ENCODE data around the gene ANKRD12.
"Not testable (repeated sequence)": the region's sequence is repeated elsewhere in the genome, so short reads cannot be mapped to it uniquely, and the experiment has no call there.

ANKRD12 gene

GRCh38 chr18:9140984-9141383, 4.4 kb downstream of the ANKRD12 start:
- DNase-seq (ENCODE audit: low read depth in 2 of 2), result no peak

- DNase-seq (ENCODE audit: low read depth in 2 of 2), result no peak
Measured at GRCh38 chr18:9146224-9146623, 9.6 kb downstream of the ANKRD12 start.

GRCh38 chr18:9147440-9148202, 11.0 kb downstream of the ANKRD12 start:
- DNase-seq (ENCODE audit: low read depth in 2 of 2), result no peak

GRCh38 chr18:9148203-9148552, 11.6 kb downstream of the ANKRD12 start:
- no peak for DNase-seq (ENCODE audit: low read depth in 2 of 2)

- DNase-seq (ENCODE audit: low read depth in 2 of 2), result no peak
Measured at GRCh38 chr18:9150121-9150520, 13.5 kb downstream of the ANKRD12 start.

GRCh38 chr18:9153256-9153655, 16.7 kb downstream of the ANKRD12 start:
- DNase-seq (ENCODE audit: low read depth in 2 of 2), result no peak

- DNase-seq (ENCODE audit: low read depth in 2 of 2), result no peak
Measured at GRCh38 chr18:9156604-9157249, 20.1 kb downstream of the ANKRD12 start.

GRCh38 chr18:9157806-9158205, 21.2 kb downstream of the ANKRD12 start:
- DNase-seq (ENCODE audit: low read depth in 2 of 2), result no peak

GRCh38 chr18:9160014-9160413, 23.4 kb downstream of the ANKRD12 start:
- DNase-seq (ENCODE audit: low read depth in 2 of 2), result no peak

GRCh38 chr18:9162663-9163062, 26.1 kb downstream of the ANKRD12 start:
- DNase-seq (ENCODE audit: low read depth in 2 of 2), result not testable (repeated sequence)

- DNase-seq (ENCODE audit: low read depth in 2 of 2), result not testable (repeated sequence)
Measured at GRCh38 chr18:9164149-9164548, 27.6 kb downstream of the ANKRD12 start.

- DNase-seq (ENCODE audit: low read depth in 2 of 2), result not testable (repeated sequence)
Measured at GRCh38 chr18:9165883-9166282, 29.3 kb downstream of the ANKRD12 start.

GRCh38 chr18:9169515-9169914, 32.9 kb downstream of the ANKRD12 start:
- DNase-seq (ENCODE audit: low read depth in 2 of 2), result not testable (repeated sequence)

GRCh38 chr18:9171919-9172318, 35.3 kb downstream of the ANKRD12 start:
- DNase-seq (ENCODE audit: low read depth in 2 of 2), result not testable (repeated sequence)

- no peak for DNase-seq (ENCODE audit: low read depth in 2 of 2)
Measured at GRCh38 chr18:9172506-9173127, 36.0 kb downstream of the ANKRD12 start.

GRCh38 chr18:9173770-9174233, 37.2 kb downstream of the ANKRD12 start:
- DNase-seq (ENCODE audit: low read depth in 2 of 2), result no peak

- no peak for DNase-seq (ENCODE audit: low read depth in 2 of 2)
Measured at GRCh38 chr18:9174302-9174701, 37.7 kb downstream of the ANKRD12 start.

- no peak for DNase-seq (ENCODE audit: low read depth in 2 of 2)
Measured at GRCh38 chr18:9175115-9175514, 38.5 kb downstream of the ANKRD12 start.

GRCh38 chr18:9177031-9177430, 40.5 kb downstream of the ANKRD12 start:
- no peak for DNase-seq (ENCODE audit: low read depth in 2 of 2)

GRCh38 chr18:9177466-9177865, 40.9 kb downstream of the ANKRD12 start:
- no peak for DNase-seq (ENCODE audit: low read depth in 2 of 2)

GRCh38 chr18:9178557-9178956, 42.0 kb downstream of the ANKRD12 start:
- no peak for DNase-seq (ENCODE audit: low read depth in 2 of 2)

- no peak for DNase-seq (ENCODE audit: low read depth in 2 of 2)
Measured at GRCh38 chr18:9181275-9181674, 44.7 kb downstream of the ANKRD12 start.

- no peak for DNase-seq (ENCODE audit: low read depth in 2 of 2)
Measured at GRCh38 chr18:9182852-9183399, 46.3 kb downstream of the ANKRD12 start.

Data from stimulated activated CD8-positive, alpha-beta memory T cell treated with anti-CD3 and anti-CD28 coated beads, Interleukin-7, amount 100 ng/mL, for 1 hour (primary cell).